ENCODE measurements around the gene DACH1. TPM values are rescaled to one million over a fixed set of nuclear protein-coding genes. Genes with fewer than 3 reads are reported as not detected.

Gene DACH1
- total RNA-seq, 4 donors from 2014 or later = 1.5 to 17.3 (median 3.3) TPM

- in situ Hi-C loops (cut with MboI; ENCODE audit: low pct_ligation_motif_present in 1 of 4, low pct_unique_long_range_greater_than_20kb in 1 of 4, low sequenced_read_pairs in 3 of 4) = no loop called here
- no peaks in the 10 kb centered on the region for H3K27me3 ChIP-seq
- no peaks in the 10 kb centered on the region for H3K36me3 ChIP-seq
These were observed 144.8 kb downstream of the DACH1 start for GRCh38 chr13:71722206-71722605.

GRCh38 chr13:71721104-71721503 lies 145.9 kb downstream of the DACH1 start:
- Histone ChIP-seq H3K27me3 (no peaks in the 10 kb centered on the region), H3K4me3 (no peak overlapping the region), H3K36me3 (no peaks in the 10 kb centered on the region), H3K27ac (no peak overlapping the region), H3K9me3 (no peaks in the 10 kb centered on the region), H3K4me1 (no peaks in the 10 kb centered on the region)
- intact Hi-C loops (cut with DNase I; ENCODE audit: low total_unique reads) (no loop called here), in situ Hi-C loops (cut with MboI; ENCODE audit: low pct_ligation_motif_present in 1 of 4, low pct_unique_long_range_greater_than_20kb in 1 of 4, low sequenced_read_pairs in 3 of 4) (no loop called here)
- TF ChIP-seq POLR2AphosphoS5 (IDR thresholded peaks at IDR 0.05) (no peak), CTCF (IDR thresholded peaks at IDR 0.05) (no peak), POLR2A (IDR thresholded peaks at IDR 0.05) (no peak), EP300 (IDR thresholded peaks at IDR 0.05; ENCODE audit: low read depth) (no peak)
- 85 to 92% methylated on average over 1 of the region's 1 CpG for whole genome bisulfite sequencing, 2 donors (ENCODE audit: low coverage in 1 of 2)
- no peak for DNase-seq

More at GRCh38 chr13:71722206-71722605, 144.8 kb downstream of the DACH1 start:
- Histone ChIP-seq H3K4me3 (no peak overlapping the region), H3K27ac (no peak overlapping the region), H3K4me1 (no peaks in the 10 kb centered on the region), H3K9me3 (no peaks in the 10 kb centered on the region)
- intact Hi-C loops (cut with DNase I; ENCODE audit: low total_unique reads) = no loop called here
- 62 to 80% methylated on average over 3 of the region's 3 CpGs for WGBS, 2 donors (ENCODE audit: low coverage in 1 of 2)
- no peak for DNase-seq
- TF ChIP-seq POLR2A (IDR thresholded peaks at IDR 0.05) = no peak
- no peak for TF ChIP-seq EP300 (IDR thresholded peaks at IDR 0.05; ENCODE audit: low read depth)
- no peak for TF ChIP-seq CTCF (IDR thresholded peaks at IDR 0.05)
- TF ChIP-seq POLR2AphosphoS5 (IDR thresholded peaks at IDR 0.05) = no peak

- in situ Hi-C loops (cut with MboI; ENCODE audit: low pct_ligation_motif_present in 1 of 4, low pct_unique_long_range_greater_than_20kb in 1 of 4, low sequenced_read_pairs in 3 of 4) = no loop called here
- intact Hi-C loops (cut with DNase I; ENCODE audit: low total_unique reads) = no loop called here
- H3K9me3 ChIP-seq = no peaks in the 10 kb centered on the region
- H3K27me3 ChIP-seq = no peaks in the 10 kb centered on the region
- H3K4me1 ChIP-seq = no peaks in the 10 kb centered on the region
- no peak overlapping the region for H3K4me3 ChIP-seq
- no peaks in the 10 kb centered on the region for H3K36me3 ChIP-seq
- H3K27ac ChIP-seq = no peak overlapping the region
- no peak for DNase-seq
- TF ChIP-seq POLR2A (IDR thresholded peaks at IDR 0.05) (no peak), EP300 (IDR thresholded peaks at IDR 0.05; ENCODE audit: low read depth) (no peak), POLR2AphosphoS5 (IDR thresholded peaks at IDR 0.05) (no peak), CTCF (IDR thresholded peaks at IDR 0.05) (no peak)
- 76 to 91% methylated on average over 1 of the region's 1 CpG for WGBS, 2 donors (ENCODE audit: low coverage in 1 of 2)
These were observed 148.1 kb downstream of the DACH1 start for GRCh38 chr13:71718931-71719330.

GRCh38 chr13:71714802-71715375 lies 152.1 kb downstream of the DACH1 start:
- 78 to 94% methylated on average over 2 of the region's 2 CpGs for whole genome bisulfite sequencing, 2 donors (ENCODE audit: low coverage in 1 of 2)
- intact Hi-C loops (cut with DNase I; ENCODE audit: low total_unique reads) (no loop called here), in situ Hi-C loops (cut with MboI; ENCODE audit: low pct_ligation_motif_present in 1 of 4, low pct_unique_long_range_greater_than_20kb in 1 of 4, low sequenced_read_pairs in 3 of 4) (no loop called here)
- Histone ChIP-seq H3K4me3 (no peak overlapping the region), H3K36me3 (no peaks in the 10 kb centered on the region), H3K27me3 (no peaks in the 10 kb centered on the region), H3K4me1 (peaks cover 0 to 13% (median 0%) of the 10 kb centered on the region in 4 donors), H3K27ac (no peak overlapping the region), H3K9me3 (no peaks in the 10 kb centered on the region)
- TF ChIP-seq POLR2A (IDR thresholded peaks at IDR 0.05) (no peak), CTCF (IDR thresholded peaks at IDR 0.05) (no peak), POLR2AphosphoS5 (IDR thresholded peaks at IDR 0.05) (no peak), EP300 (IDR thresholded peaks at IDR 0.05; ENCODE audit: low read depth) (no peak)
- DNase-seq = no peak
